ENCODE results near the gene TAS2R31.

TAS2R31 gene

GRCh38 chr12:10986812-10987211 is 44.4 kb downstream of the TAS2R31 start, which contains the start of gene TAS2R50:
TAS2R50 (minus strand) TSS chr12:10986912; CDS start chr12:10986860, 52 bp downstream.
- H3K27ac ChIP-seq (ENCODE audit: low read length): no peak within 1 kb of the TSS
- no peaks in the 10 kb centered on the region for H3K27me3 ChIP-seq (replicated peaks; ENCODE audit: insufficient read depth, low read length)
- no peaks in the 10 kb centered on the region for H4K20me1 ChIP-seq (ENCODE audit: insufficient read depth, low read length)

GRCh38 chr12:10982244-10982643 is 49.0 kb downstream of the TAS2R31 start:
- no peaks in the 10 kb centered on the region for H3K79me2 ChIP-seq (ENCODE audit: low read length)
- H3K27ac ChIP-seq (ENCODE audit: low read length): no peak overlapping the region
- TF ChIP-seq EZH2 (optimal IDR thresholded peaks at IDR 0.05; ENCODE audit: low read depth, low read length) (no peak), EZH2phosphoT487 (IDR thresholded peaks at IDR 0.05; ENCODE audit: low read length) (no peak), CTCF (IDR thresholded peaks at IDR 0.05; ENCODE audit: low read length) (no peak)
- no peaks in the 10 kb centered on the region for H3K9me2 ChIP-seq (replicated peaks; ENCODE audit: insufficient read depth, low read length)
- no peaks in the 10 kb centered on the region for H3K27me3 ChIP-seq (replicated peaks; ENCODE audit: insufficient read depth, low read length)
- H3K9ac ChIP-seq (ENCODE audit: low read length): no peak overlapping the region
- no peak overlapping the region for H3K4me3 ChIP-seq (ENCODE audit: low read length)
- no peaks in the 10 kb centered on the region for H3K9me3 ChIP-seq (replicated peaks; ENCODE audit: insufficient read depth, low read length)
- H4K20me1 ChIP-seq (ENCODE audit: insufficient read depth, low read length): no peaks in the 10 kb centered on the region
- H3K36me3 ChIP-seq (replicated peaks; ENCODE audit: insufficient read depth, low read length): no peaks in the 10 kb centered on the region
- H3K4me2 ChIP-seq (ENCODE audit: low read depth, low read length): no peak overlapping the region
- no peak overlapping the region for H2AFZ ChIP-seq (ENCODE audit: low read length)
- no peak for DNase-seq
- no peaks in the 10 kb centered on the region for H3F3A ChIP-seq (ENCODE audit: insufficient read depth, low read length)
- H3K4me1 ChIP-seq (ENCODE audit: low read length): no peaks in the 10 kb centered on the region

More at GRCh38 chr12:10986812-10987211, 44.4 kb downstream of the TAS2R31 start, which contains the start of gene TAS2R50:
- TF ChIP-seq CTCF (IDR thresholded peaks at IDR 0.05; ENCODE audit: low read length) (no peak), EZH2phosphoT487 (IDR thresholded peaks at IDR 0.05; ENCODE audit: low read length) (no peak), EZH2 (optimal IDR thresholded peaks at IDR 0.05; ENCODE audit: low read depth, low read length) (no peak)
- no peak within 1 kb of the TSS for H2AFZ ChIP-seq (ENCODE audit: low read length)
- no peak for DNase-seq
- no peak within 1 kb of the TSS for H3K4me2 ChIP-seq (ENCODE audit: low read depth, low read length)
- H3K9me2 ChIP-seq (replicated peaks; ENCODE audit: insufficient read depth, low read length): no peaks in the 10 kb centered on the region
- H3K36me3 ChIP-seq (replicated peaks; ENCODE audit: insufficient read depth, low read length): no peaks in the 10 kb centered on the region
- no peaks in the 10 kb centered on the region for H3F3A ChIP-seq (ENCODE audit: insufficient read depth, low read length)
- no peak within 1 kb of the TSS for H3K4me3 ChIP-seq (ENCODE audit: low read length)
- no peaks in the 10 kb centered on the region for H3K9me3 ChIP-seq (replicated peaks; ENCODE audit: insufficient read depth, low read length)
- no peak within 1 kb of the TSS for H3K9ac ChIP-seq (ENCODE audit: low read length)
- H3K4me1 ChIP-seq (ENCODE audit: low read length): no peaks in the 10 kb centered on the region
- no peaks in the 10 kb centered on the region for H3K79me2 ChIP-seq (ENCODE audit: low read length)

Data from MM.1S (cell line).